ENCODE results near the gene COL23A1.
"Not testable (repeated sequence)": the region's sequence is repeated elsewhere in the genome, so short reads cannot be mapped to it uniquely, and the experiment has no call there.

Gene COL23A1

GRCh38 chr5:178307267-178308045, 282.7 kb downstream of the COL23A1 start:
- no peak for TF ChIP-seq CTCF (IDR thresholded peaks at IDR 0.05; ENCODE audit: low read length, missing control alignments)
- no peak for DNase-seq (ENCODE audit: low read depth)

GRCh38 chr5:178306430-178307225, 283.6 kb downstream of the COL23A1 start:
- DNase-seq (ENCODE audit: low read depth), result no peak
- TF ChIP-seq CTCF (IDR thresholded peaks at IDR 0.05; ENCODE audit: low read length, missing control alignments), result no peak
- H3K4me3 ChIP-seq (replicated peaks; ENCODE audit: low read depth, low read length), result no peak overlapping the region

More at GRCh38 chr5:178307267-178308045, 282.7 kb downstream of the COL23A1 start:
- H3K4me3 ChIP-seq (replicated peaks; ENCODE audit: low read depth, low read length), result no peak overlapping the region

- no peak overlapping the region for H3K4me3 ChIP-seq (replicated peaks; ENCODE audit: low read depth, low read length)
- DNase-seq (ENCODE audit: low read depth), result no peak
- no peak for TF ChIP-seq CTCF (IDR thresholded peaks at IDR 0.05; ENCODE audit: low read length, missing control alignments)
These were observed 284.4 kb downstream of the COL23A1 start for GRCh38 chr5:178305801-178306200.

GRCh38 chr5:178304761-178305645, 285.2 kb downstream of the COL23A1 start:
- no peak overlapping the region for H3K4me3 ChIP-seq (replicated peaks; ENCODE audit: low read depth, low read length)

GRCh38 chr5:178304016-178304415, 286.2 kb downstream of the COL23A1 start:
- DNase-seq (ENCODE audit: low read depth), result no peak
- no peak overlapping the region for H3K4me3 ChIP-seq (replicated peaks; ENCODE audit: low read depth, low read length)
- TF ChIP-seq CTCF (IDR thresholded peaks at IDR 0.05; ENCODE audit: low read length, missing control alignments), result no peak

More at GRCh38 chr5:178304761-178305645, 285.2 kb downstream of the COL23A1 start:
- no peak for DNase-seq (ENCODE audit: low read depth)
- no peak for TF ChIP-seq CTCF (IDR thresholded peaks at IDR 0.05; ENCODE audit: low read length, missing control alignments)

GRCh38 chr5:178302321-178302720, 287.9 kb downstream of the COL23A1 start:
- H3K4me3 ChIP-seq (replicated peaks; ENCODE audit: low read depth, low read length); DNase-seq (ENCODE audit: low read depth): not testable (repeated sequence)

- no peak for TF ChIP-seq CTCF (IDR thresholded peaks at IDR 0.05; ENCODE audit: low read length, missing control alignments)
- no peak overlapping the region for H3K4me3 ChIP-seq (replicated peaks; ENCODE audit: low read depth, low read length)
- no peak for DNase-seq (ENCODE audit: low read depth)
These were observed 288.6 kb downstream of the COL23A1 start for GRCh38 chr5:178301641-178302040.

Measured in fibroblast of pulmonary artery (primary cell).